Endometrial microvascular endothelial cells (primary cell): ENCODE results near the gene ACOT7. TPM values are rescaled to one million over a fixed set of nuclear protein-coding genes. Genes with fewer than 3 reads are reported as not detected.
"Not testable (repeated sequence)": the region's sequence is repeated elsewhere in the genome, so short reads cannot be mapped to it uniquely, and the experiment has no call there.

Experiments
- in situ Hi-C: cut with HindIII; loops from 2 replicates; pipeline ENCODE4 v1.10.0; 2017; ENCODE audit warnings: low sequenced_read_pairs, low pct_unique_long_range_greater_than_20kb; ENCODE audit errors: inconsistent ontology term
- total RNA-seq: library from RNA; depleted of rRNA; stranded (reverse); fragments of >200 nt; gene quantifications from one replicate; pipeline ENCODE4 v1.2.3, GENCODE V29; 2015; ENCODE audit errors: inconsistent ontology term

The ACOT7 gene
- total RNA-seq, 1 donor from 2014 or later: 101 TPM

GRCh38 chr1:6372236-6372635 lies 21.3 kb downstream of the ACOT7 start:
- in situ Hi-C loops: not testable (repeated sequence)

DNA sequence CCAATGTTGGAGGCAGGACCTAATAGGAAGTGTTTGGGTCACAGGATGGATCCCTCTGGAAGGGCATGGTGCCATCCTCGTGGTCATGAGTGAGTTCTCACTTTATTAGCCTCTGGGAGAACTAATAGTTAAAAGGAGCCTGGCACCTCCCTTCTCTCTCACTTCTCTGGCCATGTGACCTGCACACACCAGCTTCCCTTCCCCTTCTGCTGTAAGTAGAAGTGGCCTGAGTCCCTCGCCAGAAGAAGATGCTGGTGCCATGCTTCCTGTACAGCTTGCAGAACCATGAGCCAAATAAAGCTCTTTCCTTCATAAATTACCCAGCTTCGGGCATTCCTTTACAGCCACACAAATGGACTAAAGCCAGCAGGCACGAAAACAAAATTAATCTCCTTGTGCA lies 23.6 kb downstream of the ACOT7 start:
- in situ Hi-C loops: no loop called here

GRCh38 chr1:6367381-6368012 lies 26.1 kb downstream of the ACOT7 start:
- in situ Hi-C loops: no loop called here

DNA sequence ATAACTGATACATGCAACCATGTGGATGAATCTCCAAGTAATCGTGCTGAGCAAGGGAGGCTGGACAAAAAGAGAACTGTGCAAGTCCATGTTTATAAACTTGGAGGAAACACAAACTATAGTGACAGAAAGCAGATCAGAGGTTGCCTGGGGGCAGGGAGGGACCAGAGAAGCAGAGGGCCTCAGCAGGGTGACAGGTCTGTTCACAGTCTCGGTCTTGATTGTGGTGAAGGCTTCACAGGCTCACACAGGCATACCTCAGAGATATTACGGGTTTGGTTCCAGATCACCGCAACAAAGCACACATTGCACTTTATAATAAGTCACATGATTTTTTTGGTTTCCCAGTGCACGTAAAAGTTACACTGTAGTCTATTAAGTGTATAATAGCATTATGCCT lies 28.5 kb downstream of the ACOT7 start:
- in situ Hi-C loops: no loop called here

DNA sequence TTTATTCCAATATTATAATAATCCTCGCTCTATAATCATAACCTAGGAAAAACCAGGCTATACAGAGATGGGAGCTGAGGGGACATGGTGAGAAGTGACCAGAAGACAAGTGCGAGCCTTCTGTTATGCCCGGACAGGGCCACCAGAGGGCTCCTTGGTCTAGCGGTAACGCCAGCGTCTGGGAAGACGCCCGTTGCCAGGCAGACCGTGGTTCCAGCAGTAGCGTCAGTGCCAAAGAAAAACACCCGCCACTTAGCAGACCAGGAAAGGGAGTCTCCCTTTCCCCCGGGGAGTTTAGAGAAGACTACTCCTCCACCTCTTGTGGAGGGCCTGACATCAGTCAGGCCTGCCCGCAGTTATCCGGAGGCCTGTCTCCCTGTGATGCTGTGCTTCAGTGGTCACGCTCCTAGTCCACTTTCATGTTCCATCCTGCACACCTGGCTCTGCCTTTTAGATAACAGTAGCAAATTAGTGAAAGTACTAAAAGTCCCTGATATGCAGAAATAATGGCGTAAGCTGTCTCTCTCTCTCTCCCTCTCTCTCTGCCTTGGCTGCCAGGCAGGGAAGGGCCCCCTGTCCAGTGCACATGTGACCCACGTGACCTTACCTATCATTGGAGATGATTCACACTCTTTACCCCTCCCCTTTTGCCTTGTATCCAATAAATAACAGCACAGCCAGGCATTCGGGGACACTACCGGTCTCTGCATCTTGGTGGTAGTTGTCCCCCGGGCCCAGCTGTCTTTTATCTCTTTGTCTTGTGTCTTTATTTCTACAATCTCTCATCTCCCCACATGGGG lies 30.3 kb downstream of the ACOT7 start:
- in situ Hi-C loops: not testable (repeated sequence)

GRCh38 chr1:6361124-6361775 lies 32.3 kb downstream of the ACOT7 start:
- in situ Hi-C loops: no loop called here

DNA sequence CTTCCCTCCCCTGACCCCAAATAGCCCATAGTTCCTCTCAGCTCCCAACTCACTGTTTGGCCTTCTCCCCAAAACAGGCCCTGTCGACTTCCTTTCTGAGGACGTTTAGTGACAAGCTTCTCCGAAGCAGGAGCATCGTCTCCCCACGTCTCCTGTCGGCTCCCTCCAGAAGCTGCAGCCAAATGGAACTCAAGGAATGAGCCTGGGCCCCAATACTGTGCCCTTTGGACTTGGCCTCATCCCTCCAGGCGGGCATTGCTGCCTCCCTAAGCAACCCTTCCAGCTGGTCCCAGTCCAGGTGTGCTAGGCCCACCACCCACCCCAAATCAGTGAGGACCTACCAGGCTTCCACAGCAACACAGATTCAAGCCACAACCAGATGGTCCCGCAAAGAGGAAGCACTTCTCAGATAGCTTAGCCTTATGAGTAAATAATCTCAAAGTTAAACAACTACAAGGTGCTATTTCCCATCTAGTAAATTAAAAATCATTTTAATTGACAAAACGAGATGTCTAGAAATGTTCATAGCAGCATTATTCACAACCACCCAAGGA lies 33.0 kb downstream of the ACOT7 start:
- in situ Hi-C loops: no loop called here

GRCh38 chr1:6360117-6360496 lies 33.5 kb downstream of the ACOT7 start:
- in situ Hi-C loops: no loop called here

- in situ Hi-C loops: no loop called here
Measured at GRCh38 chr1:6359216-6360116, 34.1 kb downstream of the ACOT7 start.

DNA sequence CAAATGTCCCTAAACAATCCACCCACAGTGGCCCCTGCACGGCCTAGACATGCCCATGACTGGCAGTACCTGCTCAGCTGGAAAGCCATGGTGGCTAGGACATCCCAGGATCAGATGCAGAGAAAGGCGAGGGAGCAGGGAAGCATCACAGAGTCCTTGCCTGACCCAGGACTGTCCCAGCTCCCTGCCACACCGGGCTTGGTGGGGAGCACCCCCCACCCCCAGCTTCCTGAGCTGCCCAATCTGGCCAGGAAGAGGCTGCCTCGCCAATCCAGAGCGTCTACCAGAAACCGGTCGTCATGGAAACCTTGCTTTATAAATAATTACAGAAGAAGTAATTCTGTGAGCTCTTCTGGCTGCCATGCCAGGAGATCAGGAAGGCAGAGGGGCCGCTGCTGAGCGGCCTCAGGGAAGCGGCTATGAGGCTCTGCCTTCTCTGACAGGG lies 34.8 kb downstream of the ACOT7 start:
- in situ Hi-C loops: no loop called here

DNA sequence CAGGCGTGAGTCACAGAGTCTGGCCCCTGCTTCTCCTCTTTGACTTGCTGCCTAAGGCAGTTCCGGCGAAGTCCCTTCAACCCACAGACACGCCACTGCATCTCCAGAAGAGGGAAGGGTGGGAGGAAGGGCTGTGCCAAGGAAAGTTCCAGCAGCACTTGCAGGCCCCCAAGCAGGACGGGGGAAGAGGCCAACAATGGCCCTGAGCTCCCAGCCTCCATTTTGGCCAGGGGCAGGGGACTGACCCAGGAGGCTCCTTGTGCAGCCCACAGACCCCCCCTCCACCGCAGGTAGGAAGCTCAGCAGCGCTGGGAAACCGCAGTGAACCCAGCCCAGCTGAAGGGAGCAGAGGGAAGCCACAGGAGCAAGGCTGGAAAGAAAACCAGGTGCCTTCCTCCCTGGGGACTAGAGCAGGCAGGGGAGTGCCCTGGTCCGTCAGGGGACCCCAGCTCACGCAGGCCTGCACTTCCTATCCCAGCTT lies 35.4 kb downstream of the ACOT7 start:
- in situ Hi-C loops: no loop called here

DNA sequence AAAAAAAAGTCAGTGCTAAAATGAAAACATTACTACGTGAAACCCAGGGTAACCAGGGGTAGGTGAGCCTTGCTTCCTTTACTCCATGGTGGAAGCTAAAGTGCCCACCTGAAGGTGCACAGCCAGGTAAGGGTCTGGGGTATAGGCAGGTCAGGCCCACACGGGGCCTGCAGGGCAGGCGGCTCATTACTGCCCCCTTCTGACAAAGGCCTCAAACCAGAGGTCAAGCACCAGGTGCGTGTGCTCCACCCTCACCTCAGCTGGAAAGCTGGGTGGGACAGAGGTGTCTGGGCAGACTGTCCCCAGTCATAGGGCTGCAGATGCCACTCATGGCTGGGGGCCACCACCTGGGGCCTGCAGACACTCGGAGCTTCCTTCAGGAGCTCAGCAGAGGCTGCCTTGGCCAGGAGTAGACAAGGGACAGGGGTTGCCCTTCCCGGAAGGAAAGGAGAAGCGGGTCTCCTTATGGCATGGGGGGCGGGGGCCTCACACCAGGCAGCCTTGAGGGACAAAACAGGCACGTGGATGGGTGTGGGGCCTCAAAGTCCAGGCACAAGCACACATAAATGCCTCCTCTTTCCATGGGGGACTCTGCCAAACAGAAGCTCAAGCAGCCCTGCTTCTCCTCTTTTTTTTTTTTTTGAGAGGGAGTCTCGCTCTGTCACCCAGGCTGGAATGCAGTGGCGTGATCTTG lies 36.2 kb downstream of the ACOT7 start:
- in situ Hi-C loops: no loop called here

DNA sequence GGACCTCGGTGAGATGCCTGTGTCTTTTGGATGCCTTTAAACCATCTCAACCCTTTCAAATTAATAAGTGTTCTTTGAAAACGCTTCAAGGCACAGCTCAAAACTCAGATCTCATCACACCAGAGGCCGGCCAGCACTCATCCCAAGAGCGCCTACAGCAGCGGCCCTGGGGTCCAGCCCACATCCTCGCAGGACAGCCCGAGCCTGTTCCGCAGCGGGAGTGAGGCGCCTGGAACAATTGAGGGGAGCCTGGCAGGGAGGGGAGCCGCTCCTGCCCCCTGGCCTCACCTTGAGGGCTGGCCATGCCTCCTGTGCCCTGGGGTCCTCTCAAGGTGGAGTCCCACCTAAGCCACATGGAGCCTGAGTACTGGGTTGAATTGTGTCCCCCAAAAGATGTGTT lies 37.9 kb downstream of the ACOT7 start:
- in situ Hi-C loops: no loop called here

DNA sequence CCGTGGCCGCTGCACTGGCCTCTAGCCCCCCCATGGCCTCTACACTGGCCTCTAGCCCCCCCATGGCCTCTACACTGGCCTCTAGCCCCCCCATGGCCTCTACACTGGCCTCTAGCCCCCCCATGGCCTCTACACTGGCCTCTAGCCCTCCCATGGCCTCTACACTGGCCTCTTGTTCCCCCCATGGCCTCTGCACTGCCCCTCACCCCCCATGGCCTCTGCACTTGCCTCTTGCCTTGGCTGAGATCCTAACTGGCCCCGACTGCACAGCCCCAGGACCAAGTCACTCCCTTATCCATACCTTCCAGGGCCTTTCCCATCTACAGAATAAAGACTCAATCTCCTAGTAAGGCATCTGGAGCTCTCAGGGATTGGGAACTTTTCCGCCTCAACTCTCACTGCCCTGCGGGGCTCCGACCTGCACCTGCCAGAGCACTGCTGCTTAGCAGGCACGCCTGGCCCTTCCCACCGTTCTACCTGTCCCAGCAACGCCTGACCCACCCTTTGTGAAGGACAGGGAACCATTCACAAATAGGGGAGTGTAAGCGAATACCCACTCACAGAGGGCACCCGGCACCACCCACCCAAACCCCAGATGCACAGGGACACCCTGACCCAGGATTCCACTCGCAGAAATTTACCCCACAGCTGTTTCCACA lies 38.8 kb downstream of the ACOT7 start:
- in situ Hi-C loops: no loop called here

DNA sequence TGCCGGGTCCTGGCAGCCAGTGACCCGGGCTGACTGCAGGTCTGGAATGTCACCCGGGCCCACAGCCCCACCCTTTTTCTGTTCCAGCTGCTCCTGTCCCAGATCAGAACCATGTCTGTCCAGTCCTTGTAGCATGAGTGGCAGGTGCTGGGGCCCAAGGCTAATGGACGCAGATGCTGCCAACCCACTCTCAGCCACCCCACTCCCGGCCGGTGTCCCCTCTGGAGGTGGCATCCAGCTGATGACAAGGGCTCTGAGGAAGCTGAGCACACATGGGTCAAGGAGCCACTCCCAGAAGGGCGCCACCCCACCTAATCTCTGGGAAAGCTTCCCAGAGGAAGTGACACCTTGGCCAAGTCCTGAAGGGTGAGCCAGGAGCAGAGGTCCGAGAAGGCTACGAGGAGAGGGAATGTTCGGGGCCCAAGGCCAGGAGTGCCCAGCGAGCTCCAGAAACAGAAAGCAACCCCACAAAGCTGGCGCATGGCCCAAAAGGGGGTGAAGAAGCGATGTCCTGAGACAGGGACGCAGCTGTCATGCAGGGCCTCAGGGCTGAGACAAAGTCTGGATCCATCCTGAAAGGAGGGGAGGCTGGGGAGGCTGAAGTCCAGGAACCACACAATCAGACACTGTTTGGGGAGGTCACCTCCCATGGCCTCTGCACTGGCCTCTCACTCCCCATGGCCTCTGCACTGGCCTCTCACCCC lies 39.5 kb downstream of the ACOT7 start:
- in situ Hi-C loops: no loop called here

DNA sequence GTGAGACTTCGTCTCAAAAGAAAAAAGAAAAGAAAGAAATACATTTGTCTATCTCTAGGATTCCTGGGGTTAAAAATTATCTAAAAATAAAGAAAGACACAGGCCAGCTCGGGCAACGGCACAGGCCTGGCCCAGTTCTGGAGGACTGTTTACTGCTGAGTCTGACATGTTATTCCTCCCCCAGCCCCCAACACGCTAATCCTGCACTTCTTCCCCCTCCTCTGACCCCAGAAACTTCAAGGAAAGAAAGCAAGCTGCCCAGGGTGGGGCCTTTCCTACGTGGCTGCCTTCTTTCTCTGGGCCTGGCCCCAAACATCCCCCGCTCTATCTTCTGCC lies 40.0 kb downstream of the ACOT7 start:
- in situ Hi-C loops: no loop called here

GRCh38 chr1:6352138-6352563 lies 41.4 kb downstream of the ACOT7 start:
- in situ Hi-C loops: no loop called here
